Keratinocyte (primary cell): ENCODE data around the gene PPIG. TPM values are rescaled to one million over a fixed set of nuclear protein-coding genes. Genes with fewer than 3 reads are reported as not detected.

Experiments used
- DNase-seq: peaks from one replicate; pipeline ENCODE4 v3.0.0-alpha.2; 2011; ENCODE audit warnings: low read depth, missing footprints, low spot score
- FAIRE-seq: peaks from 2 replicates; lab custom pipeline; 2011; peaks lifted over from hg19 to GRCh38; lab: Jason Lieb, UNC
- H2AFZ ChIP-seq: 2 replicates; pipeline ENCODE4 v1.6.0; 2012; ENCODE audit warnings: low read length, control low read depth, inconsistent platforms; ENCODE audit not compliant: control insufficient read depth
- H3K27ac ChIP-seq: 2 replicates; pipeline ENCODE4 v1.5.1; 2011; ENCODE audit warnings: low read length; ENCODE audit not compliant: control insufficient read depth, insufficient read depth
- H3K27me3 ChIP-seq: 3 replicates; pipeline ENCODE4 v1.6.0; 2011; ENCODE audit warnings: low read length; ENCODE audit not compliant: control insufficient read depth, insufficient read depth; ENCODE audit errors: extremely low read depth
- H3K36me3 ChIP-seq, 2 experiments: 2 replicates in 1 of 2; 3 replicates in 1 of 2; pipeline ENCODE4 v1.5.1; 2011; ENCODE audit warnings: low read length in 2 of 2, mild to moderate bottlenecking in 1 of 2; ENCODE audit not compliant: control insufficient read depth in 2 of 2, insufficient read depth in 2 of 2; ENCODE audit errors: extremely low read depth in 1 of 2
- H3K4me1 ChIP-seq: 3 replicates; pipeline ENCODE4 v1.5.1; 2011; ENCODE audit warnings: low read length; ENCODE audit not compliant: control insufficient read depth, insufficient read depth; ENCODE audit errors: extremely low read depth
- H3K4me2 ChIP-seq: 3 replicates; pipeline ENCODE4 v1.6.0; 2011; ENCODE audit warnings: low read depth, low read length; ENCODE audit not compliant: control insufficient read depth, insufficient read depth; ENCODE audit errors: extremely low read depth
- H3K4me3 ChIP-seq, 3 experiments: fragments of 200-600 bp in 1 of 3; sonication (generic) in 1 of 3; 2 replicates in 2 of 3; 3 replicates in 1 of 3; pipeline ENCODE4 v1.5.1; 2011 to 2016; ENCODE audit warnings: low read length in 3 of 3, mild to moderate bottlenecking in 3 of 3, control low read depth in 2 of 3, inconsistent platforms in 1 of 3, low read depth in 1 of 3, mixed read lengths in 1 of 3, mixed run types in 1 of 3, moderate library complexity in 1 of 3; ENCODE audit not compliant: control insufficient read depth in 2 of 3, insufficient read depth in 2 of 3; ENCODE audit errors: extremely low read depth in 1 of 3
- H3K79me2 ChIP-seq: 2 replicates; pipeline ENCODE4 v1.6.0; 2012; ENCODE audit warnings: low read length; ENCODE audit not compliant: control insufficient read depth, insufficient read depth
- H3K9ac ChIP-seq: 3 replicates; pipeline ENCODE4 v1.6.0; 2011; ENCODE audit warnings: low read length; ENCODE audit not compliant: control insufficient read depth, insufficient read depth; ENCODE audit errors: extremely low read depth
- H3K9me1 ChIP-seq: 3 replicates; pipeline ENCODE4 v1.6.0; 2011; ENCODE audit warnings: low read length; ENCODE audit not compliant: control insufficient read depth, insufficient read depth; ENCODE audit errors: extremely low read depth
- H3K9me3 ChIP-seq: 2 replicates; pipeline ENCODE4 v1.5.1; 2012; ENCODE audit warnings: low read depth, low read length; ENCODE audit not compliant: control insufficient read depth
- H4K20me1 ChIP-seq: 3 replicates; pipeline ENCODE4 v1.6.0; 2011; ENCODE audit warnings: low read length; ENCODE audit not compliant: control insufficient read depth, insufficient read depth; ENCODE audit errors: extremely low read depth
- EZH2 ChIP-seq: IDR thresholded peaks from one replicate; pipeline ENCODE4 v1.6.1; 2012; ENCODE audit warnings: inconsistent platforms, mild to moderate bottlenecking, low read length, moderate library complexity
- dilution Hi-C: fragments of 300-500 bp; cut with MboI; formaldehyde crosslinking; loops from one replicate; pipeline ENCODE4 v1.7.0; 2020; ENCODE audit warnings: low sequenced_read_pairs; ENCODE audit not compliant: extremely low pct_ligation_motif_present
- polyA plus RNA-seq, 5 experiments: library from polyadenylated mRNA; depleted of rRNA in 3 of 5; stranded (reverse) in 3 of 5; stranded (forward) in 1 of 5; unstranded in 1 of 5; fragments of >200 nt; gene quantifications; 1 replicate in 1 of 5; 2 replicates in 3 of 5; 3 replicates in 1 of 5; pipeline versions ENCODE4 v1.2.1 to v1.2.3, GENCODE V29; 2011 to 2012; ENCODE audit warnings: missing spikeins in 2 of 5, low read depth in 1 of 5, low replicate concordance in 1 of 5
- TF ChIP-seq, protein P1 (sequence below), 3 experiments: IDR thresholded peaks in 1 of 3; conservative IDR thresholded peaks in 1 of 3; optimal IDR thresholded peaks in 1 of 3; 2 replicates in 2 of 3; 3 replicates in 1 of 3; pipeline versions ENCODE3 to v1.5.1; 2011; ENCODE audit warnings: low read length in 3 of 3, mild to moderate bottlenecking in 3 of 3, moderate library complexity in 2 of 3, control low read depth in 1 of 3, inconsistent platforms in 1 of 3; ENCODE audit not compliant: insufficient read depth in 2 of 3; ENCODE audit errors: extremely low read depth in 1 of 3

Gene PPIG
- polyA plus RNA-seq, 1 donor (not counting 4 experiments of a cell fraction or from before 2014, with no cell fraction given): 37.4 TPM

- DNase-seq: no peak
- no peak overlapping the region for H3K27ac ChIP-seq
- H3K9me1 ChIP-seq: no peaks in the 10 kb centered on the region
- H3K9ac ChIP-seq: no peak overlapping the region
- H4K20me1 ChIP-seq: no peaks in the 10 kb centered on the region
- no peak for TF ChIP-seq EZH2
- TF ChIP-seq, protein P1, sequence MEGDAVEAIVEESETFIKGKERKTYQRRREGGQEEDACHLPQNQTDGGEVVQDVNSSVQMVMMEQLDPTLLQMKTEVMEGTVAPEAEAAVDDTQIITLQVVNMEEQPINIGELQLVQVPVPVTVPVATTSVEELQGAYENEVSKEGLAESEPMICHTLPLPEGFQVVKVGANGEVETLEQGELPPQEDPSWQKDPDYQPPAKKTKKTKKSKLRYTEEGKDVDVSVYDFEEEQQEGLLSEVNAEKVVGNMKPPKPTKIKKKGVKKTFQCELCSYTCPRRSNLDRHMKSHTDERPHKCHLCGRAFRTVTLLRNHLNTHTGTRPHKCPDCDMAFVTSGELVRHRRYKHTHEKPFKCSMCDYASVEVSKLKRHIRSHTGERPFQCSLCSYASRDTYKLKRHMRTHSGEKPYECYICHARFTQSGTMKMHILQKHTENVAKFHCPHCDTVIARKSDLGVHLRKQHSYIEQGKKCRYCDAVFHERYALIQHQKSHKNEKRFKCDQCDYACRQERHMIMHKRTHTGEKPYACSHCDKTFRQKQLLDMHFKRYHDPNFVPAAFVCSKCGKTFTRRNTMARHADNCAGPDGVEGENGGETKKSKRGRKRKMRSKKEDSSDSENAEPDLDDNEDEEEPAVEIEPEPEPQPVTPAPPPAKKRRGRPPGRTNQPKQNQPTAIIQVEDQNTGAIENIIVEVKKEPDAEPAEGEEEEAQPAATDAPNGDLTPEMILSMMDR (optimal IDR thresholded peaks at IDR 0.05 in 1 of 3, IDR thresholded peaks at IDR 0.05 in 1 of 3, conservative IDR thresholded peaks at IDR 0.05 in 1 of 3; ENCODE audit: extremely low read depth in 1 of 3, insufficient read depth in 2 of 3, low read length in 3 of 3): no peak
- no peak overlapping the region for H3K4me2 ChIP-seq
- no peaks in the 10 kb centered on the region for H3K79me2 ChIP-seq
- H3K4me3 ChIP-seq: no peak overlapping the region
- FAIRE-seq: no peak
- H3K4me1 ChIP-seq: no peaks in the 10 kb centered on the region
- H3K36me3 ChIP-seq: no peaks in the 10 kb centered on the region
- H2AFZ ChIP-seq: no peak overlapping the region
- H3K9me3 ChIP-seq: no peaks in the 10 kb centered on the region
- dilution Hi-C loops: no loop called here
- H3K27me3 ChIP-seq: peaks cover 3% of the 10 kb centered on the region
Measured at GRCh38 chr2:169661265-169661664, 77.1 kb downstream of the PPIG start.

GRCh38 chr2:169662744-169663143 is 78.6 kb downstream of the PPIG start:
- Histone ChIP-seq H3K4me2 (no peak overlapping the region), H3K4me3 (no peak overlapping the region), H4K20me1 (no peaks in the 10 kb centered on the region), H2AFZ (no peak overlapping the region), H3K9me3 (no peaks in the 10 kb centered on the region), H3K27ac (no peak overlapping the region), H3K4me1 (no peaks in the 10 kb centered on the region), H3K27me3 (peaks cover 3% of the 10 kb centered on the region), H3K9ac (no peak overlapping the region), H3K79me2 (no peaks in the 10 kb centered on the region), H3K9me1 (no peaks in the 10 kb centered on the region), H3K36me3 (no peaks in the 10 kb centered on the region)
- DNase-seq (no peak), FAIRE-seq (no peak)
- dilution Hi-C loops: no loop called here
- TF ChIP-seq EZH2: no peak
- TF ChIP-seq, protein P1 (optimal IDR thresholded peaks at IDR 0.05 in 1 of 3, IDR thresholded peaks at IDR 0.05 in 1 of 3, conservative IDR thresholded peaks at IDR 0.05 in 1 of 3; ENCODE audit: extremely low read depth in 1 of 3, insufficient read depth in 2 of 3, low read length in 3 of 3): no peak
